B cell (primary cell): ENCODE data around the gene SERPINB1. TPM values are rescaled to one million over a fixed set of nuclear protein-coding genes. Genes with fewer than 3 reads are reported as not detected.

ENCODE experiments used
- ATAC-seq: fragments of 200-7000 bp; cut with Tn5 transposase; one replicate; pipeline ENCODE4 v1.10.0; 2021; ENCODE audit warnings: low read depth, mild to moderate bottlenecking, moderate number of reproducible peaks, moderate library complexity
- CTCF ChIA-PET: fragments of 350-600 bp; sonication (Branson Sonifier 250); formaldehyde crosslinking; loops from one replicate; lab custom pipeline; 2021; ENCODE audit warnings: antibody characterized with exemption, inconsistent platforms; lab: Charles Lee
- POLR2A ChIA-PET: fragments of 350-600 bp; sonication (Branson Sonifier 250); formaldehyde crosslinking; loops from one replicate; lab custom pipeline; 2021; ENCODE audit warnings: antibody characterized with exemption; lab: Charles Lee
- DNase-seq: peaks from one replicate; pipeline ENCODE4 v3.0.0; 2013
- H2AFZ ChIP-seq: 2 replicates; pipeline ENCODE4 v1.6.1; 2012; ENCODE audit warnings: mild to moderate bottlenecking, low read depth, low read length; ENCODE audit not compliant: insufficient read depth, poor library complexity, severe bottlenecking
- H3K27ac ChIP-seq, 2 donors: 1 replicate in 1 of 2; 2 replicates in 1 of 2; pipeline ENCODE4 v1.5.1; 2012 to 2013; ENCODE audit warnings: low read length in 2 of 2, mild to moderate bottlenecking in 2 of 2, moderate library complexity in 1 of 2
- H3K27me3 ChIP-seq, 4 experiments: fragments of 200-600 bp in 1 of 4; sonication (generic) in 1 of 4; replicated peaks in 1 of 4; 1 replicate in 2 of 4; 2 replicates in 2 of 4; pipeline versions ENCODE4 v1.6.1 to v1.7.0; 2013 to 2016; ENCODE audit warnings: low read length in 3 of 4, mild to moderate bottlenecking in 2 of 4, mixed read lengths in 1 of 4, moderate library complexity in 1 of 4; ENCODE audit not compliant: insufficient read depth in 4 of 4, control insufficient read depth in 3 of 4; ENCODE audit errors: control extremely low read depth in 1 of 4
- H3K36me3 ChIP-seq, 2 experiments: replicated peaks in 1 of 2; 1 replicate in 1 of 2; 2 replicates in 1 of 2; pipeline versions ENCODE4 v1.6.1 to v1.7.1; 2013; ENCODE audit warnings: low read length in 1 of 2; ENCODE audit not compliant: insufficient read depth in 2 of 2, control insufficient read depth in 1 of 2; ENCODE audit errors: control extremely low read depth in 1 of 2, extremely low read depth in 1 of 2
- H3K4me1 ChIP-seq, 2 donors: fragments of 200-600 bp in 1 of 2; sonication (generic) in 1 of 2; 1 replicate in 1 of 2; 2 replicates in 1 of 2; pipeline versions ENCODE4 v1.5.1 to v1.6.1; 2013 to 2017; ENCODE audit warnings: low read length in 2 of 2; ENCODE audit not compliant: control insufficient read depth in 2 of 2, insufficient read depth in 2 of 2
- H3K4me2 ChIP-seq: replicated peaks from 2 replicates; pipeline ENCODE3; 2012; ENCODE audit warnings: mild to moderate bottlenecking, low read depth, low read length; ENCODE audit not compliant: poor library complexity, severe bottlenecking
- H3K4me3 ChIP-seq, 5 experiments: fragments of 200-600 bp in 1 of 5; sonication (generic) in 1 of 5; 1 replicate in 3 of 5; 2 replicates in 2 of 5; pipeline versions ENCODE4 v1.5.1 to v1.7.0; 2011 to 2016; ENCODE audit warnings: low read length in 4 of 5, mild to moderate bottlenecking in 4 of 5, low read depth in 2 of 5, control low read depth in 1 of 5, moderate library complexity in 1 of 5; ENCODE audit not compliant: insufficient read depth in 1 of 5; ENCODE audit errors: control extremely low read depth in 1 of 5, extremely low read depth in 1 of 5
- H3K79me2 ChIP-seq: fragments of 200-600 bp; sonication (generic); one replicate; pipeline ENCODE4 v1.6.0; 2016; ENCODE audit warnings: low read length; ENCODE audit not compliant: control insufficient read depth, insufficient read depth
- H3K9ac ChIP-seq: fragments of 200-600 bp; sonication (generic); 2 replicates; pipeline ENCODE4 v1.6.1; 2017; ENCODE audit warnings: mild to moderate bottlenecking, low read length, moderate library complexity
- H3K9me3 ChIP-seq, 3 donors: one replicate each; pipeline versions ENCODE4 v1.6.1 to v1.7.1; 2013; ENCODE audit warnings: low read length in 2 of 3; ENCODE audit not compliant: control insufficient read depth in 2 of 3, insufficient read depth in 1 of 3; ENCODE audit errors: control extremely low read depth in 1 of 3
- H4K20me1 ChIP-seq: 2 replicates; pipeline ENCODE4 v1.6.0; 2012; ENCODE audit warnings: mild to moderate bottlenecking, low read length; ENCODE audit not compliant: insufficient read depth, control insufficient read depth, poor library complexity, severe bottlenecking
- H3K27ac Mint-ChIP-seq: one replicate; pipeline ENCODE4 v1.8.0; 2021; ENCODE audit warnings: mixed read lengths
- H3K27me3 Mint-ChIP-seq: one replicate; pipeline ENCODE4 v1.8.0; 2021; ENCODE audit warnings: mixed read lengths
- H3K4me1 Mint-ChIP-seq: one replicate; pipeline ENCODE4 v1.8.0; 2021; ENCODE audit warnings: mixed read lengths
- H3K4me3 Mint-ChIP-seq: one replicate; pipeline ENCODE4 v1.8.0; 2021; ENCODE audit warnings: mixed read lengths
- H3K9me3 Mint-ChIP-seq: one replicate; pipeline ENCODE4 v1.8.0; 2022; ENCODE audit warnings: mixed read lengths; ENCODE audit not compliant: insufficient read depth
- CTCF ChIP-seq: fragments of 200-600 bp; IDR thresholded peaks from one replicate; pipeline ENCODE4 v1.8.0; 2022; ENCODE audit warnings: antibody characterized with exemption, mild to moderate bottlenecking
- EZH2 ChIP-seq: IDR thresholded peaks from 2 replicates; pipeline ENCODE4 v1.6.1; 2012; ENCODE audit warnings: borderline replicate concordance, low read depth, mild to moderate bottlenecking, moderate library complexity, low read length; ENCODE audit not compliant: insufficient read depth, poor library complexity, severe bottlenecking
- WGBS: methylation state at CpG from one replicate; pipeline ENCODE4 v1.1.5; 2013; ENCODE audit warnings: missing lambda C conversion rate; ENCODE audit not compliant: insufficient coverage; 5-methylcytosine and 5-hydroxymethylcytosine counted together
- intact Hi-C: fragments of 100-400 bp; cut with micrococcal nuclease; formaldehyde crosslinking; loops from one replicate; pipeline ENCODE4 v1.10.0; 2022
- polyA plus RNA-seq: library from polyadenylated mRNA; depleted of rRNA; stranded (reverse); fragments of >200 nt; gene quantifications from 2 replicates; pipeline ENCODE4 v1.2.3, GENCODE V29; 2012
- total RNA-seq, 2 donors: library from RNA; stranded (reverse); fragments of 120-200 nt in 1 of 2; gene quantifications; 1 replicate in 1 of 2; 2 replicates in 1 of 2; pipeline versions ENCODE4 v1.2.3 to v1.2.4, GENCODE V29; 2013 to 2022

The SERPINB1 gene
- total and polyA plus RNA-seq, 2 donors (not counting 1 experiment from before 2014, with no cell fraction given), result 23.2 to 52.5 TPM

DNA sequence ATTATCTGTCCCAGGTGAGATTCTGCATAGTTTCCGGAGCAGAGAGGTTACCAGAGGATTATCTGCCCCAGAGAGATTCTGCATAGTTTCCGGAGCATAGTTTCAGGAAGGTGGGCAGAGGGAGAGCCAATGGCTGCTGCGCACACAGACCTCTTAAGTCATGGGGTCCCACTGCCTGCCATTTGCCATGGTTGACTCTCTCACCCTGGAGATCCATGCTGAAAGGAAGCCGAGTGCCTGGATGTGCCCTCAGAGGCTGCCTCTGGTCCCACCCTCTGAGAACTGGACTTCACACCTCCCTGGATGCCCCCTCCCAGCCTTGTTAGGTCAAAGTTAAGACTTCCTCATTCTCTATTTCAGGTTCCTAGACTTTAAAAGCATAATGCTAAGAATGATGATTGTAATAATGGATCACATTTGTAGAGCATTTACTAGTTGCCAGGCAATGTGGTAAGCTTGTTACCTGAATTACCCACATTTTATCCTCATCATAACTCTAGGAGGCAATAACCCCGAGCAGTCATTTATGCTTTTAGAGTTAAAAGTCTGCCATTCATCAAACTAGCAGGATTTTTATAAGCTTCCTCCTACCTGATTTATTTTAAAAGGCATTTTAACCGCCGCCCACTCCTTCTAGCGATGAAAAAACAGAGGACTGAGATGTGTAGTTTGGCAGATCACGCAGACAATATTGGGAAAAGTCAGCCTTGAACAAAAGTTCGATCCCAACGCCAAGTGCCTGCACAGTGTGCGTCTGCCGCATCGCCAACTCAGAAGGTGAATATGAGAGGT, 49.5 kb upstream of the SERPINB1 start:
- no peaks in the 10 kb centered on the region for H4K20me1 ChIP-seq
- peaks cover 27 to 72% of the 10 kb centered on the region in 2 experiments for H3K36me3 ChIP-seq
- peak overlapping the region; percentile 72 for H3K4me2 ChIP-seq
- no peaks in the 10 kb centered on the region for H3K9me3 ChIP-seq
- peaks cover 62% of the 10 kb centered on the region for H3K4me1 Mint-ChIP-seq
- ChIA-PET CTCF (interaction anchor here (0.7 to 4.4 kb wide), 20 partner anchors 9 to 360 kb away, joined by 3 to 58 read pairs (median 4); partner anchors contain the start of gene SERPINB1), POLR2A (interaction anchor here (0.5 to 1.5 kb wide), 5 partner anchors 9 to 1130 kb away, joined by 4 to 23 read pairs (median 9); a partner anchor contains a TSS)
- TF ChIP-seq CTCF (no peak), EZH2 (no peak)
- no peak for ATAC-seq
- no peak overlapping the region for H2AFZ ChIP-seq
- peak overlapping the region; percentile 8 for H3K9ac ChIP-seq
- H3K4me3 ChIP-seq, result peak overlapping the region in 4 of 5 experiments; percentile 5 to 34 (median 16)
- WGBS, result 97% methylated on average over 10 of the region's 14 CpGs
- peak; percentile 36 for DNase-seq
- H3K27ac Mint-ChIP-seq, result peak overlapping the region; percentile 94
- H3K9me3 Mint-ChIP-seq, result no peaks in the 10 kb centered on the region
- intact Hi-C loops, result loop anchor here (1.0 kb wide), 1 partner anchor 10 kb away; no protein-coding TSS in a partner anchor
- H3K4me3 Mint-ChIP-seq, result peak overlapping the region; percentile 86
- H3K79me2 ChIP-seq, result peaks cover 46% of the 10 kb centered on the region
- H3K27me3 ChIP-seq, result no peaks in the 10 kb centered on the region
- H3K27ac ChIP-seq, result peak overlapping the region; percentile 59 to 76
- peaks cover 32 to 35% of the 10 kb centered on the region in 2 donors for H3K4me1 ChIP-seq
- no peaks in the 10 kb centered on the region for H3K27me3 Mint-ChIP-seq
